GM18505 (cell line): ENCODE data around the gene KCNJ11.

Experiments
- ATAC-seq: cut with Tn5 transposase; IDR thresholded peaks from one replicate; pipeline ENCODE4 v1.9.1; 2021; ENCODE audit not compliant: unreplicated experiment
- POLR2A ChIP-seq: IDR thresholded peaks from 4 replicates; pipeline ENCODE4 v1.6.1; 2011; ENCODE audit warnings: borderline replicate concordance; ENCODE audit not compliant: insufficient read depth, insufficient read length; ENCODE audit errors: extremely low read depth

The KCNJ11 gene

GRCh38 chr11:17413414-17414316, 25.2 kb upstream of the KCNJ11 start:
- TF ChIP-seq POLR2A: no peak
- no peak for ATAC-seq

GRCh38 chr11:17412488-17413180, 24.2 kb upstream of the KCNJ11 start:
- TF ChIP-seq POLR2A: no peak

GRCh38 chr11:17411418-17411817, 23.0 kb upstream of the KCNJ11 start:
- no peak for ATAC-seq
- TF ChIP-seq POLR2A: no peak

More at GRCh38 chr11:17412488-17413180, 24.2 kb upstream of the KCNJ11 start:
- ATAC-seq: no peak

GRCh38 chr11:17410606-17411379, 22.3 kb upstream of the KCNJ11 start:
- no peak for ATAC-seq
- no peak for TF ChIP-seq POLR2A

- no peak for TF ChIP-seq POLR2A
- ATAC-seq: no peak
Observed at GRCh38 chr11:17408641-17409040, 20.2 kb upstream of the KCNJ11 start.

- no peak for TF ChIP-seq POLR2A
- no peak for ATAC-seq
Observed at GRCh38 chr11:17408026-17408425, 19.6 kb upstream of the KCNJ11 start.

GRCh38 chr11:17407575-17407974, 19.1 kb upstream of the KCNJ11 start:
- ATAC-seq: no peak
- TF ChIP-seq POLR2A: no peak

- ATAC-seq: no peak
- TF ChIP-seq POLR2A: no peak
Observed at GRCh38 chr11:17406818-17407149, 18.3 kb upstream of the KCNJ11 start.

- ATAC-seq: no peak
- no peak for TF ChIP-seq POLR2A
Observed at GRCh38 chr11:17406082-17406817, 17.8 kb upstream of the KCNJ11 start.

- ATAC-seq: no peak
- no peak for TF ChIP-seq POLR2A
Observed at GRCh38 chr11:17405232-17406005, 17.0 kb upstream of the KCNJ11 start.

GRCh38 chr11:17403980-17404759, 15.7 kb upstream of the KCNJ11 start:
- no peak for ATAC-seq
- TF ChIP-seq POLR2A: no peak
